GM12878 (cell line): ENCODE measurements around the gene ELMOD3. TPM values are rescaled to one million over a fixed set of nuclear protein-coding genes. Genes with fewer than 3 reads are reported as not detected.
A peak's percentile ranks its signal among the peaks of the same experiment; 100 is the strongest.

Experiments used
- ATAC-seq: fragments of 200-7000 bp; cut with Tn5 transposase; 3 replicates; pipeline ENCODE4 v1.9.1; 2020; ENCODE audit warnings: mild to moderate bottlenecking, moderate library complexity
- BruUV-seq: library from RNA; stranded (reverse); fragments of 400-500 nt; replicated peaks from 2 replicates; lab custom pipeline; 2021; lab: Mats Ljungman, UMichigan
- CTCF ChIA-PET: fragments of 300-600 bp; sonication (Branson Sonifier 250); formaldehyde crosslinking; extraction: SDS; loops from one replicate; lab custom pipeline; 2021; ENCODE audit warnings: inconsistent platforms; lab: Yijun Ruan, JAX
- POLR2A ChIA-PET: fragments of 350-600 bp; formaldehyde crosslinking; extraction: SDS; loops from one replicate; lab custom pipeline; 2021; ENCODE audit warnings: inconsistent platforms; lab: Charles Lee
- RAD21 ChIA-PET: fragments of 300-600 bp; sonication (Branson Sonifier 250); formaldehyde crosslinking; loops from one replicate; lab custom pipeline; 2023; ENCODE audit warnings: antibody characterized with exemption; ENCODE audit not compliant: unreplicated experiment; lab: Charles Lee
- SMC1A ChIA-PET: fragments of 300-600 bp; sonication (Branson Sonifier 250); formaldehyde crosslinking; loops from one replicate; lab custom pipeline; 2023; ENCODE audit not compliant: unreplicated experiment, uncharacterized antibody; lab: Charles Lee
- DNase-seq: peaks from one replicate; pipeline ENCODE4 v3.0.0-alpha.2; 2011; ENCODE audit warnings: low read depth, low spot score
- FAIRE-seq: peaks from 3 replicates; lab custom pipeline; 2011; peaks lifted over from hg19 to GRCh38; lab: Jason Lieb, UNC
- H2AFZ ChIP-seq: 2 replicates; pipeline ENCODE4 v1.6.0; 2011; ENCODE audit warnings: low read depth, low read length, control low read depth; ENCODE audit not compliant: control insufficient read depth
- H3K27ac ChIP-seq: 2 replicates; pipeline ENCODE4 v1.5.1; 2011; ENCODE audit warnings: control low read depth; ENCODE audit not compliant: control insufficient read depth, insufficient read depth
- H3K27me3 ChIP-seq, 2 experiments: replicated peaks in 1 of 2; 2 replicates each; pipeline versions ENCODE4 v1.6.0 to v1.6.1; 2011; ENCODE audit warnings: low read length in 1 of 2; ENCODE audit not compliant: control insufficient read depth in 2 of 2, insufficient read depth in 2 of 2
- H3K36me3 ChIP-seq, 2 experiments: 2 replicates each; pipeline ENCODE4 v1.5.1; 2011; ENCODE audit warnings: low read length in 1 of 2; ENCODE audit not compliant: control insufficient read depth in 2 of 2, insufficient read depth in 2 of 2
- H3K4me1 ChIP-seq: 2 replicates; pipeline ENCODE4 v1.6.1; 2011; ENCODE audit warnings: mild to moderate bottlenecking, low read length, moderate library complexity, mixed read lengths; ENCODE audit not compliant: control insufficient read depth, insufficient read depth
- H3K4me2 ChIP-seq: 2 replicates; pipeline ENCODE4 v1.6.0; 2011; ENCODE audit warnings: control low read depth; ENCODE audit not compliant: control insufficient read depth, insufficient read depth
- H3K4me3 ChIP-seq: fragments of 200-600 bp; sonication (generic); 2 replicates; pipeline ENCODE4 v1.5.1; 2016
- H3K79me2 ChIP-seq: 2 replicates; pipeline ENCODE4 v1.6.0; 2011; ENCODE audit warnings: low read length; ENCODE audit not compliant: control insufficient read depth, insufficient read depth
- H3K9ac ChIP-seq: 2 replicates; pipeline ENCODE4 v1.8.0; 2011; ENCODE audit warnings: low read length, control low read depth, mixed read lengths; ENCODE audit not compliant: control insufficient read depth, insufficient read depth
- H3K9me3 ChIP-seq: replicated peaks from 3 replicates; pipeline ENCODE4 v1.5.1; 2011; ENCODE audit warnings: mild to moderate bottlenecking, low read length; ENCODE audit not compliant: control insufficient read depth, insufficient read depth
- H4K20me1 ChIP-seq: 2 replicates; pipeline ENCODE4 v1.6.0; 2011; ENCODE audit not compliant: control insufficient read depth, insufficient read depth
- IKZF2 ChIP-seq, 2 experiments: fragments of 450-650 bp; IDR thresholded peaks; 2 replicates each; pipeline ENCODE4 v1.6.1; 2017; ENCODE audit warnings: mild to moderate bottlenecking in 2 of 2, moderate library complexity in 2 of 2
- PML ChIP-seq: IDR thresholded peaks from 2 replicates; pipeline ENCODE4 v1.6.1; 2012; ENCODE audit warnings: low read length, inconsistent platforms
- POLR2AphosphoS5 ChIP-seq: IDR thresholded peaks from 2 replicates; pipeline ENCODE4 v1.6.1; 2011; ENCODE audit warnings: mild to moderate bottlenecking, low read length, inconsistent platforms
- RUNX3 ChIP-seq: IDR thresholded peaks from 2 replicates; pipeline ENCODE4 v1.6.1; 2012; ENCODE audit warnings: low read length, inconsistent platforms
- WGBS: methylation state at CpG from one replicate; pipeline ENCODE4 v1.1.6; 2016; ENCODE audit warnings: low lambda C conversion rate; ENCODE audit not compliant: insufficient replicate concordance, insufficient coverage; ENCODE audit errors: missing lambda C conversion rate; 5-methylcytosine and 5-hydroxymethylcytosine counted together
- in situ Hi-C: fragments of 300-500 bp; cut with MboI; formaldehyde crosslinking; loops from 9 replicates; pipeline ENCODE4 v1.14.3; 2018; ENCODE audit warnings: mixed read lengths
- intact Hi-C: fragments of 100-400 bp; cut with micrococcal nuclease; formaldehyde crosslinking; loops from one replicate; pipeline ENCODE4 v1.14.2; 2022; ENCODE audit not compliant: unreplicated experiment
- polyA plus RNA-seq, 11 experiments: library from polyadenylated mRNA; depleted of rRNA in 4 of 11; unstranded in 6 of 11; stranded (reverse) in 5 of 11; fragments of >200 nt; fragmentation: Nextera tagmentation in 4 of 11; fragmentation: Illumina TruSeq in 1 of 11; extraction: Ambion mirVana in 4 of 11; extraction: Trizol in 1 of 11; gene quantifications; 1 replicate in 1 of 11; 2 replicates in 10 of 11; pipeline versions ENCODE4 v1.2.1 to v1.2.3, GENCODE V29; 2011 to 2016; ENCODE audit warnings: inconsistent platforms in 2 of 11, missing spikeins in 2 of 11, low read depth in 1 of 11
- total RNA-seq, 4 experiments: library from RNA; depleted of rRNA in 3 of 4; stranded (reverse); fragments of >200 nt in 3 of 4; fragmentation: Illumina TruSeq in 1 of 4; extraction: Trizol in 1 of 4; gene quantifications; 2 replicates each; pipeline versions ENCODE4 v1.2.1 to v1.2.3, GENCODE V29; 2013 to 2021
- TF ChIP-seq, protein P1 (sequence below): fragments of 450-650 bp; IDR thresholded peaks from 2 replicates; pipeline ENCODE4 v1.6.1; 2018; ENCODE audit warnings: borderline replicate concordance, mild to moderate bottlenecking; ENCODE audit not compliant: partially characterized antibody
- TF ChIP-seq, protein P2 (sequence below): fragments of 450-650 bp; IDR thresholded peaks from 2 replicates; pipeline ENCODE4 v1.6.1; 2017; ENCODE audit warnings: mild to moderate bottlenecking, moderate library complexity

The ELMOD3 gene
- total and polyA plus RNA-seq, 10 of the 15 experiments (the other 5 are each of a cell fraction or from before 2014, with no cell fraction given): 1.2 to 19.1 (median 12.5) TPM

DNA sequence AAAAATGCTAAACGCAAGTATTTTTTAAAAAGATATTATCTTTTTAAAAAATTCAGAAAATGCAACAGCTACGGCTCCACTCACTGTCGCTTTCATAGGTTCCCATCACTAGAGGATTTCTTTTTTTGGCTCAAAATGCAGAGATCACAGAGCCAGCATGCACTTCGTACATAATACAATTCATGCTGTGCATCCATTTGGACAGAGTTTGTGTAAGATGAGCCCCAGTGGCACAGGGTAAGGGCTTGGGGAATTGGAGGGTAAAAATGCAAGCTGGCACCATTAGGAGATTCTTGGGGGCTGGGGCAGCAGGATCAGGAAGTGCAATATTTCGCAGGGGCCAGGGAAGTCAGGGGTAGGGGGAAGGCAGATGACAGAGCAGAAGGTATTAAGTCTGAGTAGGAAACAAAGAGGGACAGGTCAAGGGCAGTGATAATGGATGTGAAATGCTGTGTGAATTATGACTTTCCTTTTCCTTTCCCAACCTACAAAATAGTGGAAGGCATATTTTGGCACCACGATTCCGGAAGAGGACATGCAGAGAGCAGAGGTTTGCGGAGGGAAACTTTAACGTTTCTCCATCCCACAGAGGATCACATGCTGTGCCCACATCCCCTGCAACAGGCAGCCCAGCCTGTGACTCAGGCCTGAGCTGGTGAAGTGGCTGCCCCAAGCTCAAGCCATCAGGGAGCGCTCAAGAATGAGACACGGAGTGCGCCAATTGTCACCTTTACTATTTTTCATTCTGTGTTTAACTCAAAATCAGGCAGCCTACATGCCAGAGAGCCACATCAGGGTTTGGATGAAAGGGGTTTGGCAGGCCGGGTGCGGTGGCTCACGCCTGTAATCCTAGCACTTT lies 50.9 kb downstream of the ELMOD3 start:
- CTCF ChIA-PET: interaction anchor here (0.6 to 2.0 kb wide), 4 partner anchors 13 to 720 kb away, joined by 3 to 7 read pairs (median 4); no protein-coding TSS in a partner anchor
- SMC1A ChIA-PET: interaction anchor here (1.4 to 2.7 kb wide), 2 partner anchors 14 to 16 kb away, joined by 4 to 10 read pairs; partner anchors contain the start of gene SH2D6
- 41% methylated on average over 15 of the region's 15 CpGs for WGBS
- Histone ChIP-seq H3K36me3 (no peaks in the 10 kb centered on the region), H2AFZ (peak overlapping the region; percentile 70), H3K79me2 (no peaks in the 10 kb centered on the region; the same call in none of the 2 replicates), H3K9me3 (no peaks in the 10 kb centered on the region; the same call in 1 of the 3 replicates), H3K4me1 (peaks cover 24% of the 10 kb centered on the region), H3K27me3 (no peaks in the 10 kb centered on the region), H3K4me3 (peak overlapping the region; percentile 24; the same call in 1 of the 2 replicates), H4K20me1 (no peaks in the 10 kb centered on the region), H3K9ac (peak overlapping the region; percentile 7; the same call in 1 of the 2 replicates), H3K27ac (peak overlapping the region; percentile 11; the same call in 1 of the 2 replicates), H3K4me2 (peak overlapping the region; percentile 71)
- DNase-seq: no peak
- peak; percentile 18 for FAIRE-seq
- no peak for ATAC-seq
- no TSS peak for BruUV-seq
- TF ChIP-seq POLR2AphosphoS5 (no peak), IKZF2 (IDR thresholded peaks at IDR 0.05) (0 out of 4 replicates have a peak, but pooled peaks of 1 of the 2 experiments have one; percentile 11), PML (no peak), RUNX3 (peak; percentile 20; the same call in 1 of the 2 replicates)
- TF ChIP-seq, protein P1, sequence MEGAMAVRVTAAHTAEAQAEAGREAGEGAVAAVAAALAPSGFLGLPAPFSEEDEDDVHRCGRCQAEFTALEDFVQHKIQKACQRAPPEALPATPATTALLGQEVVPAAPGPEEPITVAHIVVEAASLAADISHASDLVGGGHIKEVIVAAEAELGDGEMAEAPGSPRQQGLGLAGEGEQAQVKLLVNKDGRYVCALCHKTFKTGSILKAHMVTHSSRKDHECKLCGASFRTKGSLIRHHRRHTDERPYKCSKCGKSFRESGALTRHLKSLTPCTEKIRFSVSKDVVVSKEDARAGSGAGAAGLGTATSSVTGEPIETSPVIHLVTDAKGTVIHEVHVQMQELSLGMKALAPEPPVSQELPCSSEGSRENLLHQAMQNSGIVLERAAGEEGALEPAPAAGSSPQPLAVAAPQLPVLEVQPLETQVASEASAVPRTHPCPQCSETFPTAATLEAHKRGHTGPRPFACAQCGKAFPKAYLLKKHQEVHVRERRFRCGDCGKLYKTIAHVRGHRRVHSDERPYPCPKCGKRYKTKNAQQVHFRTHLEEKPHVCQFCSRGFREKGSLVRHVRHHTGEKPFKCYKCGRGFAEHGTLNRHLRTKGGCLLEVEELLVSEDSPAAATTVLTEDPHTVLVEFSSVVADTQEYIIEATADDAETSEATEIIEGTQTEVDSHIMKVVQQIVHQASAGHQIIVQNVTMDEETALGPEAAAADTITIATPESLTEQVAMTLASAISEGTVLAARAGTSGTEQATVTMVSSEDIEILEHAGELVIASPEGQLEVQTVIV: peak; percentile 19
- TF ChIP-seq, protein P2, sequence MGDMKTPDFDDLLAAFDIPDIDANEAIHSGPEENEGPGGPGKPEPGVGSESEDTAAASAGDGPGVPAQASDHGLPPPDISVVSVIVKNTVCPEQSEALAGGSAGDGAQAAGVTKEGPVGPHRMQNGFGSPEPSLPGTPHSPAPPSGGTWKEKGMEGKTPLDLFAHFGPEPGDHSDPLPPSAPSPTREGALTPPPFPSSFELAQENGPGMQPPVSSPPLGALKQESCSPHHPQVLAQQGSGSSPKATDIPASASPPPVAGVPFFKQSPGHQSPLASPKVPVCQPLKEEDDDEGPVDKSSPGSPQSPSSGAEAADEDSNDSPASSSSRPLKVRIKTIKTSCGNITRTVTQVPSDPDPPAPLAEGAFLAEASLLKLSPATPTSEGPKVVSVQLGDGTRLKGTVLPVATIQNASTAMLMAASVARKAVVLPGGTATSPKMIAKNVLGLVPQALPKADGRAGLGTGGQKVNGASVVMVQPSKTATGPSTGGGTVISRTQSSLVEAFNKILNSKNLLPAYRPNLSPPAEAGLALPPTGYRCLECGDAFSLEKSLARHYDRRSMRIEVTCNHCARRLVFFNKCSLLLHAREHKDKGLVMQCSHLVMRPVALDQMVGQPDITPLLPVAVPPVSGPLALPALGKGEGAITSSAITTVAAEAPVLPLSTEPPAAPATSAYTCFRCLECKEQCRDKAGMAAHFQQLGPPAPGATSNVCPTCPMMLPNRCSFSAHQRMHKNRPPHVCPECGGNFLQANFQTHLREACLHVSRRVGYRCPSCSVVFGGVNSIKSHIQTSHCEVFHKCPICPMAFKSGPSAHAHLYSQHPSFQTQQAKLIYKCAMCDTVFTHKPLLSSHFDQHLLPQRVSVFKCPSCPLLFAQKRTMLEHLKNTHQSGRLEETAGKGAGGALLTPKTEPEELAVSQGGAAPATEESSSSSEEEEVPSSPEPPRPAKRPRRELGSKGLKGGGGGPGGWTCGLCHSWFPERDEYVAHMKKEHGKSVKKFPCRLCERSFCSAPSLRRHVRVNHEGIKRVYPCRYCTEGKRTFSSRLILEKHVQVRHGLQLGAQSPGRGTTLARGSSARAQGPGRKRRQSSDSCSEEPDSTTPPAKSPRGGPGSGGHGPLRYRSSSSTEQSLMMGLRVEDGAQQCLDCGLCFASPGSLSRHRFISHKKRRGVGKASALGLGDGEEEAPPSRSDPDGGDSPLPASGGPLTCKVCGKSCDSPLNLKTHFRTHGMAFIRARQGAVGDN: 0 out of 2 replicates have a peak, but pooled peaks have one; percentile 32
- POLR2A ChIA-PET: interaction anchor here (0.6 to 1.0 kb wide), 4 partner anchors 8 to 19 kb away, joined by 3 to 6 read pairs (median 3); partner anchors contain the start of gene SH2D6
- intact Hi-C loops (no loop called here), in situ Hi-C loops (no loop called here)
- RAD21 ChIA-PET: interaction anchor here (0.9 to 1.0 kb wide), 3 partner anchors 13 to 147 kb away, joined by 3 read pairs; partner anchors contain the start of gene SH2D6
